Measurements from ENCODE around the gene PLAU.
A peak's percentile ranks its signal among the peaks of the same experiment; 100 is the strongest.
"Not testable (repeated sequence)": the region's sequence is repeated elsewhere in the genome, so short reads cannot be mapped to it uniquely, and the experiment has no call there.

PLAU gene

GRCh38 chr10:73876971-73877370, 34.0 kb upstream of the PLAU start:
- no peak for DNase-seq

DNA sequence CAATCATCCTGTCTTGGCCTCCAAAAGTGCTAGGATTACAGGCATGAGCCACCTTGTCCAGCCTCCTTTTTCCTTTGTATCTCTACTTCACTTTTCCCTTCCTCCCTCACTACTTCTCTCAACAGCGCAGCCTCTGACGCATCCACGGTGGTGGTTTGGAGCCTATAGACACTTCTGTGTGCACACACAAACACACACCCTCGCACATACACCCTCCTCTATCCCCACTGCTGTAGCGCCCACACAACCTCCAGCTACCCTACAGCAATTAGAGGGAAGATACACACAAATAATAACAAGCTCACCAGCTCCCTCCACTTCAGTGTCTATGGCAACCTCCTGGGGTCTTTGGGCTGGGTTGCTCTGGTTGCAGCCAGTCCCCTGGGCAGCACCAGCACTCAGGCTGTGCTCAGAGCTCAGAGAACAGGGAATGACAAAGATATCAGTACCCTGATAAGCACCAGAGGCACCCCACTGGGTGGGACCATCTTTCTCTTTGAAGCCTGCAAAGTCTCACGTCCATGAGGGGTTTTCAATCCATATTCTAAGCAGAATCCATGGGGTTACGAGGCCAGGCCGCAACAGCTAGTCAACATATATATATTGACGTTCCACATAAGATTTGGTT, 33.3 kb upstream of the PLAU start:
- no peak for DNase-seq

DNA sequence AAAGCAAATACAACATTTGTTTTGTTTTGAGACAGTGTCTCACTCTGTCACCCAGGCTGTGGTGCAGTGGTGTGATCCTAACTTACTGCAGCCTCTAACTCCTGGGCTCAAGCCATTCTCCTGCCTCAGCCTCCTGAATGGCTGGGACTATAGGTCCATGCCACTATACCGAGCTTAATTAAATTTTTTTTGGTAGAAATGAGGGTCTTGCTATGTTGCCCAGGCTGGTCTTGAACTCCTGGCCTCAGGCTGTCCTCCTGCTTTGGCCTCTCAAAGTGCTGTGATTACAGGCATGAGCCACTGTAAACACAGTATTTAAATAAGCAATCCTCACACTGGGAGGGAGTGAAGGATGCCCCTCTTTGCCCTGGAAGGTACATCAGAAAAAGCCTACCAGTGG, 32.6 kb upstream of the PLAU start:
- no peak for DNase-seq

DNA sequence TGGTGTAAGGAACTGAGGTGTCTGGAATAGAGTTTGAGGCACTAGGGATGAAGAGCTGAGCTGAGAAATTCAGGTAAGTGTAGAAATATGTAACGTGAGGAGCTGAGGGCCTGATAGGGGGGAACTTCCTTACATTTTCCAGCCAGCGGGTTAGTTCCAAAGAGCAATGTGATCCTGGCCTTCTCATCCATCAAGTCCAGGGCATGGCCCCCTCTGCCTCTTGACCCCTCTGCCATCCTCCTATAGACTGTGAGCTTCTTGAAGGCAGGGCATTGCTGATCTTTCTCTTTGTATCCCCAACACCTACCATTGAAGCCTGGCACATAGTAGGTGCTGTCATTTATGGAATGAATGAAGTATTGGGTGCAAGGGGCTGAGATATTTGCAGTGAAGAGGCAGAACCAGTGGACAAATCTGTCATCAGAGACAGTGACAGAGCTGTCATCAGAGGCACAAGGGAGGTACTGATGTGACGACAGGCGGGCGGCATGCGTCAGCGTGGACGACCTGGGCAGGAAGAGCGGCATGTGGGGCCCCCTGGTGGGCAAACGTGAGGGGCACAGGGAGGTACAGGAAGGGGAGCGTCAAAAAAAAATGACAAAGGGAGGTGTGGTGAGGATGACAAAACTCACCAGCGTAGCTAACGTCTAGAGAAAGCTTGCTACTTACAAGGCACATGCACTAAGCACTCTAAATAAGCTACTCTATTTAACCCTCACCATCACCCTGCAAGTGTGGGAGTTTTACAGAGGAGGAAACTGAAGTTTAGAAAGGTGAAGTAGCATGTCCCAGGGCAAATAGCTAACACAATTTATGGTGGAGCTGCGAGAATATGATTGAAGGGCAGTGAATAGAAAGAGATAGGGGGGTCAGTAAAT, 31.4 kb upstream of the PLAU start:
- peak; percentile 75 to 89 (median 86) for DNase-seq

DNA sequence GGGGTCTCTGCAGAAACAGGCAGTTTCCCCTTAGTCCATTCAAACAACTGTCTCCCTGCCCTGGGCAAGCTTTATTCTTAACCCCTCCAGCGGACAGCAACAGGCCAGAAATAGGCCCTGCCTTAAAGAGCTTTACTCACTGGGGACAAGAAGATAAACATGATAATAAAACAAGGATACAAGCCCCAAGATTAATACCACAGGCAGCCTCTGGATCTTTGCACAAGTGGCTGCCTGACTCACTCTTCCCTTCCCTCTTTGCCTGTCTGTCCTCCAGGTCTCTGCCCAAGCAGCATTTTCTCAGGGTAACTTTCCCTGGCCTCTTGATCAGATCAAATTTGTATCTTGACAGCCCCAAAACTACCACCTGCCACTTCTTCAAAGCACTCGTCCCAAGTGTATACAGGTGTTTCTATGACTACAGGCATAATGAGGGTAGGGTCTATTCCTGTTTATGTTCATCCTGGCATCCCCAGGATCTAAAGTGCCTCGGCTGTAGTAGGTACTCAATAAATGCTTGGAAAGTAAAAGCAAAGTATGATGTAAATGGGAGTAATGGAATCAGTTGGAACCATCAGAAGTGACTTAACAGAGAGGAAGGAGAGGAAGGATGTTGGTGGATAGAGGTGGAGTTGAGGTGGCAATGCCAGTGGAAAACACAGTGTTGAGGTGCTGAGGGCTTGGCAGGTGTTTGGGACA, 29.6 kb upstream of the PLAU start:
- no peak for DNase-seq

DNA sequence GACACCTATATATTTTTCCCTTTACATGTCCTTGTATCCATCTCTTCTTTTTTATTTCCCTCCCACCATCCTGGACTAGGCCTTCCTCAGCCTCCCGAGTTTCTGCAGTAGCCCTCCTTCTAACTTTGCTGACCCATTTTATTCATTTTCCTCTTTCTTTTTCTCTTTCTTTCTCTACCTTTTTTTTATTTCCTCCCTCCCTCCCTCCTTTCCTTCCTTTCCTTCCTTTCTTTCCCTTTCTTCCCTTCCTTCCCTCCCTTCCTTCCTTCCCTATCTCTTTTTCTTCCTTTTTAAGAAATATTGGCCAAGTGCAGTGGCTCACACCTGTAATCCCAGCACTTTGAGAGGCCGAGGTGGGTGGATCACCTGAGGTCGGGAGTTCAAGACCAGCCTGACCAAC, 26.9 kb upstream of the PLAU start:
- DNase-seq: no peak

DNA sequence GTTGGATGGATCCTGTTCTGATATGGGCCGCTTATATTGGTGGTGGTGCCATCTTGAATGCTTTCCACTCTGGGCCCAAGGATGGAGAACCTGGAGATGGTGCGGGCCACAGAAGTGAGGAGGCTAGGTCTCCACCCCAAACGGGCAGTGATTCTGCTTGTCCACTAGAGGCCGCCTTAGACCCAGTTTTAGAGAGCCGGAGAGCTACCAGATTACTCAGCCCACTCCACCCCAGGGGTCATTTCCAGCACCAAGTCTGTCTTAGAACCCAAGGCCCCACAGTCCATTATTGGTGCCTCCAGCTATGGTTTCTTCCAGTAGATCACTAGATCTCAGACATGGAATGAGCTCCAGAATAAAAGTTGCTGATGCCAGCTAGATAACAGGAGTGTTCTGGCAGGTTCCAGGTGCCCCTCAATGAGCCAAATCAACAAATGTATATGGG, 24.8 kb upstream of the PLAU start:
- peak in 3 of 4 experiments; percentile 12 to 40 (median 36) for DNase-seq

- no peak for DNase-seq
Measured at GRCh38 chr10:73886661-73887293, 24.2 kb upstream of the PLAU start.

DNA sequence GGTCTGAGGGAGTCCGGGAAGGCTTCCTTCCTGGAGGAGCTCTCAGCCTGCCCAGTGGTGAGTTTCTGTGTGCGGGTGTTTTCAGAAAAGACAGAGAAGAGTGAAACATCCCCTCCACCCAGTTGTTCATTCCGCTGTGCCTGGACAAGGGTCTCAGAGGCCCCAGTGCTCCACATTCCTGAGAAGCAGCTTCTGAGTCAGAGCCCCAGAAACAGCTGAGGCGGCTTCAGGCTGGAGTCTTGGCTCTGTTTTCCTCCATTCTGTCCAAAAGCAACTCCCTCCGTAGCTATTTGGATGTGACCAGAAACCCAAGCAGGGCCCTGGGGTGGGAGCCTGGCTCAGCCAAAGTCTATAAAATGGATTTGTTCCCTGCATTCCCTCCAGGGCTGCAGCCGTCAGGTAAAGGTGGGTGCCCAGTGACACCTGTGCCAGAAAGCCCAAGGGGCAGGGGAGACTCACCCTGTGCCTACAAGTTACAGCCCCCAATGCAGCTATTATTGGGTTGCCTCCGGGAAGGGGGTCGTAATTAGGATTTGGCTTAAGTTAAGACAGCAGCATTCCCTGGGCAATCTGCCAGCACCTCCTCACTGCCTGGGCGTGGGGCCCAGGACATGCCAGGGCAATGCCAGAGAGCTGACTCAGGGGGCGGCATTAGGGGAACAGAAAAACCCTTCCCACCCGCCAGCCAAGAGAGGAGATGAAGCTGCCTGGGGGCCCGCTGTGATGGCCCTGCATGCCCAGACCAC, 23.5 kb upstream of the PLAU start:
- no peak for DNase-seq

GRCh38 chr10:73888514-73888913, 22.4 kb upstream of the PLAU start:
- no peak for DNase-seq

GRCh38 chr10:73889014-73889413, 21.9 kb upstream of the PLAU start:
- no peak for DNase-seq

- not testable (repeated sequence) for DNase-seq
Measured at GRCh38 chr10:73889416-73889815, 21.5 kb upstream of the PLAU start.

GRCh38 chr10:73890261-73890660, 20.7 kb upstream of the PLAU start:
- no peak for DNase-seq

GRCh38 chr10:73890830-73891229, 20.1 kb upstream of the PLAU start:
- not testable (repeated sequence) for DNase-seq

GRCh38 chr10:73891540-73891939, 19.4 kb upstream of the PLAU start:
- no peak for DNase-seq

DNA sequence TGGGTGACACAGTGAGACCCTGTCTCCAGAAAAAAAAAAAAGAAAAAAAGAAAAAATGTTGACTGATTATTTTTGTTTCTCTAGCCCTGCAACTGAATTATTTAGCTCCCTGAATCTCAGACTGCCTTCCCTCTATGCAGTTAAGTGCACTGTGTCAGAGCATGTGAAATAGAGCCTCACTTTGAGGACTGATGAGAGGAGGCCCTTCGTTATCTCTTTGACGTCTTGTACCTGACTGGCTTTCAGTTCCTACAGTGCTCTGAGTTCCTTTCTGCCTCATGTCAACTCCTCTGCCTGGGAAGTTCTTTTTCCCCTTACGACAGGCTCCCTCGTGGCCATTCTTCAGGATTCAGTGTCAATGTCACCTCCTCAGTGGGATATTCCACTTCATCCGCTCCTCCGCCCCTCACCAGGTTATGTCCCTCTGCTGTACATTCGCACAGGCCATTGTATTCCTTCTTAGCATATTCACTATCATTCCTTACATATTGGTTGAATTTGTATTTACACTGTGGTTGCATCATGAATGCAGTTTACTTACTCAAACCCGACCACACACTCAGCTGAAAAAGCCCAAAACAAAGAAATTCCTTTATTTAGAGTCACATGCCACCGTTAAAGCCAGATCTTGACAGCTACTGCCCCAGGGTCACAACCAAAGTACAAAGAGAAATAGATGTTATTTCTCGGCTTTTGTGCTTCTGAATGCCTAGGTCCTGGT, 18.5 kb upstream of the PLAU start:
- DNase-seq: no peak

- DNase-seq: no peak
Measured at GRCh38 chr10:73893426-73893825, 17.5 kb upstream of the PLAU start.

DNA sequence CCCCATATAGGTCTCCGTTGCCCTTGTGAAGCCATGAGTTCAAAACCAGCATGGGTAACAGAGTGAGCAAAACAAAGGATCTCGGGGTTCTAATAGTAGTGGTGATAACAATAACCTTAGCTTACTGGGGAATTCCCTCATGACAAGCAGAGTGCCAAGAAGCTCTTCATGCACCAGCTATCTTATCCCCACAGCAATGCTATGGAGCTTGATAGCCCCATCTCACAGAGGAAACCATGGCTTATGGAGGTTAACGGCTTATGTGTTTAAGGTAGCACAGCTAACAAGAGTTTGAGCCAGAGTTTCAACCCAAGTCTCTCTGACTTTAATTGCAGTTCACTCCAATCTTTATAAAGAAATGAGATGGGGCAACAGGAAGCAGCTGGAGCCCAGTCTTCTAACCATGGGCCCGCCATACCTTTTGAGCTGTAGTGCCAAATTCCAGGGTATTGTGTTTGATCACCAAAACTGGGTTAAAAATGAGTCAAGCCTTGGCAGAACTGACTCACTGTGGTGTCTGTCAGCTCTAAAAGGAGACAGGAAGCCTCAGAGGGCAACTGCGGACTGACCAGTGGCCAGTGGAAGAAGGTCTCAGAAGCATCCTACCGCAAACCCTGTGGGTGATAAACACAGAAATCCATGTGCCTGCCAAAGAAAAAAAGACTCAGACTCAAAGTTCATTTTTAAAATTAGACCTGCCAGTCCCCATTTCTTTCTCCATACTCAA, 16.5 kb upstream of the PLAU start:
- no peak for DNase-seq

DNA sequence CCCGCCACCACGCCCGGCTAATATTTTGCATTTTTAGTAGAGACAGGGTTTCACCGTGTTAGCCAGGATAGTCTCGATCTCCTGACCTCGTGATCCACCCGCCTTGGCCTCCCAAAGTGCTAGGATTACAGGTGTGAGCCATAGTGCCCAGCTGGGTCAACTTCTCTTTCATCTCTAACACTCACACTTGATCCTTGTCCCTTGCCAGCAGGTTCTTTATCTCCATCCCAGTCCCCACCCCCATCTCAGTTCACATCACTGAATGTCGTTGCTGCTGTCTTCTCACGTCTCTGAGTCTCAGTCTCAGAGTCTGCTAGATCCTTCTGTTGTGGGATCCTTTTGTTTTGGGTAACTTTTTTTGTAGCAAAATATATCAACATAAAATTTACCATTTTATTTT, 15.6 kb upstream of the PLAU start:
- DNase-seq: not testable (repeated sequence)

GRCh38 chr10:73897693-73898092, 13.2 kb upstream of the PLAU start:
- DNase-seq: no peak

All from activated naive CD4-positive, alpha-beta T cell (primary cell).